ENCODE results near the gene ATP5F1C.
A peak's percentile ranks its signal among the peaks of the same experiment; 100 is the strongest.

Gene ATP5F1C

GRCh38 chr10:7819121-7819460 is 31.1 kb downstream of the ATP5F1C start:
- Histone ChIP-seq H3K27ac (peak overlapping the region in 1 of 2 donors; percentile 82), H3K4me3 (peak overlapping the region; percentile 100)
- no peak for TF ChIP-seq CTCF (IDR thresholded peaks at IDR 0.05)
- no peak for DNase-seq (ENCODE audit: low spot score)

GRCh38 chr10:7824251-7824650 is 36.3 kb downstream of the ATP5F1C start:
- no peak overlapping the region for H3K27ac ChIP-seq
- TF ChIP-seq CTCF (IDR thresholded peaks at IDR 0.05), result no peak
- no peak overlapping the region for H3K4me3 ChIP-seq
- no peak for DNase-seq (ENCODE audit: low spot score)

- TF ChIP-seq CTCF (IDR thresholded peaks at IDR 0.05), result no peak
- Histone ChIP-seq H3K27ac (no peak overlapping the region), H3K4me3 (no peak overlapping the region)
- no peak for DNase-seq (ENCODE audit: low spot score)
These were observed 39.0 kb downstream of the ATP5F1C start for GRCh38 chr10:7826971-7827370.

GRCh38 chr10:7829289-7829834 is 41.4 kb downstream of the ATP5F1C start:
- Histone ChIP-seq H3K27ac (no peak overlapping the region), H3K4me3 (no peak overlapping the region)
- DNase-seq (ENCODE audit: low spot score), result no peak

GRCh38 chr10:7832060-7832459 is 44.1 kb downstream of the ATP5F1C start:
- DNase-seq (ENCODE audit: low spot score), result no peak
- Histone ChIP-seq H3K4me3 (no peak overlapping the region), H3K27ac (no peak overlapping the region)
- TF ChIP-seq CTCF (IDR thresholded peaks at IDR 0.05), result no peak

More at GRCh38 chr10:7829289-7829834, 41.4 kb downstream of the ATP5F1C start:
- TF ChIP-seq CTCF (IDR thresholded peaks at IDR 0.05), result no peak

- no peak for DNase-seq (ENCODE audit: low spot score)
- H3K27ac ChIP-seq, result no peak overlapping the region
- no peak overlapping the region for H3K4me3 ChIP-seq
- no peak for TF ChIP-seq CTCF (IDR thresholded peaks at IDR 0.05)
These were observed 45.2 kb downstream of the ATP5F1C start for GRCh38 chr10:7833210-7833609.

- no peak overlapping the region for H3K4me3 ChIP-seq
- no peak for DNase-seq (ENCODE audit: low spot score)
- no peak overlapping the region for H3K27ac ChIP-seq
- no peak for TF ChIP-seq CTCF (IDR thresholded peaks at IDR 0.05)
These were observed 46.3 kb downstream of the ATP5F1C start for GRCh38 chr10:7834262-7834661.

All from coronary artery (tissue), 2 donors.